C1 segment of cervical spinal cord (tissue), 14 donors: Measurements from ENCODE around the gene CACNG8.
"Not testable (repeated sequence)": the region's sequence is repeated elsewhere in the genome, so short reads cannot be mapped to it uniquely, and the experiment has no call there.

Experiments
- DNase-seq, 14 donors: peaks; one replicate each; lab custom pipeline; 2025; lab: John Stamatoyannopoulos, UW

The CACNG8 gene

DNA sequence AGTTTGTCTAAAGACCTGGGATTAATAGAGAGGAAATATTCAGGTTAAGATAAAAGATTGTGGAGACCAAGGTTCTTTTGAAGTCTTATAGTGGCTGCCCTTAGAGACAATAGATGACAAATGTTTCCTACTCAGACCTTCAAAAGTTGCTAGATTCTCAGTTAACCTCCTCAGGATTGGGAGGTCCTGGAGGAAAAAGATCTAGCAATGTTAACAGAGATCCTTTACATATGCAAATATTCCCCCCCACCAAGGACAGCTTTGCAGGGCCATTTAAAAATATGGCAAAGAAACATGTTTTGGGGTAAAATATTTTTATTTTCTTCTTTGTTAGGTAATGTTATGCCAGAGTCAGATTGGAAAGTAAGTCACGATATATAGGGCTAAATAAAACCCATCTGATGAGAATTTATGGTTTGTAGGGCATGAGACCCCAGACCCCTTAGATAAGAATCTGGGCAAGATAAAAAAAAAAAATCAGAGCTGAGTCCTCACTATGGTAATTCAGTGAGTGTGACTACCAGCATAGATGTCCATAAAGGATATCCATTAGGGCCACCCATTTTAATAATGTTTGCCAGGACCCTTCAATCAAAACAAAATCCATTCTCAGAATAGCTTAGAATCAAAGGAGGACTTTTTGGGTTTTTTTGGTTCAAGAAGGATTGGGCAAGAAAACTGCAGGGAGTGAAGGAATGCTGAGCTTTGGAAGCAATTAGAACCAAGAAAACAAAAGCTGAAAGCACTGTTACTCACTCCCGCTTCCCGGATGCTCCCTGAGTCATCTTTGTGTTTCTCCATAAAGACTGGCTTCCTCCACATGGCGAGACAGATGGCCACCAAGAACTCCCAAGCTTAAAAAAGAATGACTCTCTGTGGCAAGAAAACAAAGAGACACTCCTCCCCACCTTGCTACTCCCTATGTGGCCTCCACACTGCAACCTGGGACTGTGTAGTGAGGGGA, 72.8 kb downstream of the CACNG8 start:
- DNase-seq: no peak

DNA sequence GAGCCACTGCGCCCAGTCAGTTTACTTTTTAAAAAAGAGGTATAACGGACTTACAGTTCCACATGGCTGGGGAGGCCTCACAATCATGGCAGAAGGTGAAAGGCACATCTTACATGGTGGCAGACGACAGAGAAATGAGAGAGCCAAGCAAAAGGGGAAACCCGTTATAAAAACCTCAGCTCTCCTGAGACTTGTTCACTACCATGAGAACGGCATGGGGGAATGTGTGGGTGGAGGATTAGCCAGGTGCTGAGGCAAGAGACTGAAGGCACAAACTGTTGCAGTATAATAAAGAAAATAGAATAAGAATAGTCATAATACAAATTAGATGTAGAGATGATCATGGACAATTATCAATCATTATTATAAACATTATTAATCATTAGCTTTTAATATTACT, 73.8 kb downstream of the CACNG8 start:
- not testable (repeated sequence) for DNase-seq
